Fibroblast of the aortic adventitia (primary cell): ENCODE data around the gene GALNT15. TPM values are rescaled to one million over a fixed set of nuclear protein-coding genes. Genes with fewer than 3 reads are reported as not detected.

Experiments used
- DNase-seq: peaks from one replicate; pipeline ENCODE4 v3.0.0-alpha.2; 2010; ENCODE audit warnings: low read depth
- H3K4me3 ChIP-seq: 2 replicates; pipeline ENCODE4 v1.5.1; 2011; ENCODE audit warnings: low read depth, mild to moderate bottlenecking, control low read depth, low read length, moderate library complexity
- CTCF ChIP-seq: IDR thresholded peaks from 2 replicates; pipeline ENCODE4 v1.5.1; 2011; ENCODE audit warnings: mild to moderate bottlenecking, low read length, control low read depth, inconsistent platforms; ENCODE audit not compliant: insufficient read depth
- total RNA-seq: library from RNA; depleted of rRNA; stranded (reverse); fragments of >200 nt; gene quantifications from 2 replicates; pipeline ENCODE4 v1.2.3, GENCODE V29; 2012; ENCODE audit warnings: low replicate concordance

GALNT15 gene
- total RNA-seq, 1 donor = 10.9 TPM

GRCh38 chr3:16216373-16216935, 42.0 kb downstream of the GALNT15 start:
- no peak for TF ChIP-seq CTCF
- no peak for DNase-seq
- no peak overlapping the region for H3K4me3 ChIP-seq

- TF ChIP-seq CTCF = no peak
- DNase-seq = no peak
- no peak overlapping the region for H3K4me3 ChIP-seq
Measured at GRCh38 chr3:16219777-16220176, 45.3 kb downstream of the GALNT15 start.

DNA sequence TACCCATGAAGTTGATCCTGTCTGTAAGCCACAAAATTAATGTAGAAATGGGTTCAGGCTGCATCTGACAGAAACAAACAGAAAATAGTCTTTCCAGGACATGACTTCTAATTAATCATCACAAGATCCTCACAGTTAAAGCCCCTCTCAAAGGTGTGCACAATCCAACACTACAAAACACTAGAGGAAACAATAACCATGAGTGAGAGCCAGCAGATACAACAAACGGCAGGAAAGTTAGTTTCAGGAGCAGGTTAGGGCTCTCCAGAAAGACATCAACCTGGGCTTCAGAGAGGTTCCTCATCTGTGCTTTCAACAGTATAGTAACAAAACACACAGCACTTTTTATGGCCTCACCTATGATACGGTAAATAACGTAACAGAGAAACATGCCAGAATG, 47.5 kb downstream of the GALNT15 start:
- DNase-seq = no peak
- TF ChIP-seq CTCF = no peak
- no peak overlapping the region for H3K4me3 ChIP-seq

- no peak overlapping the region for H3K4me3 ChIP-seq
- no peak for DNase-seq
- TF ChIP-seq CTCF = no peak
Measured at GRCh38 chr3:16222547-16222946, 48.1 kb downstream of the GALNT15 start.

DNA sequence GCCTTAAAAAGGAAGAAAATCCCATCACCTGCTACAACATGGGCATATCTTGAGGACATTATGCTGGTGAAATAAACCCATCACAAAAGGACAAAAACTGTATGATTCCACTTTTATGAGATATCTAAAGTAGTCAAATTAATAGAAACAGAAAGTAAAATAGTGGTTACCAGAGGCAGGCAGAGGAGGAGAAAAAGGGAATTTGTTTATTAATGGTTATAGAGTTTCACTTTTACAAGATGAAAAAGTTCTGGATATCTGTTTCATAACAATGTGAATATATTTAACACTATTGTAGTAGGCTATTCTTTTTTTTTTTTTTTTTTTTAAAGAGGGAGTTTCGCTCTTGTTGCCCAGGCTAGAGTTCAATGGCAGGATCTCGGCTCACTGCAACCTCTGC, 49.8 kb downstream of the GALNT15 start:
- no peak overlapping the region for H3K4me3 ChIP-seq
- no peak for TF ChIP-seq CTCF
- DNase-seq = no peak

DNA sequence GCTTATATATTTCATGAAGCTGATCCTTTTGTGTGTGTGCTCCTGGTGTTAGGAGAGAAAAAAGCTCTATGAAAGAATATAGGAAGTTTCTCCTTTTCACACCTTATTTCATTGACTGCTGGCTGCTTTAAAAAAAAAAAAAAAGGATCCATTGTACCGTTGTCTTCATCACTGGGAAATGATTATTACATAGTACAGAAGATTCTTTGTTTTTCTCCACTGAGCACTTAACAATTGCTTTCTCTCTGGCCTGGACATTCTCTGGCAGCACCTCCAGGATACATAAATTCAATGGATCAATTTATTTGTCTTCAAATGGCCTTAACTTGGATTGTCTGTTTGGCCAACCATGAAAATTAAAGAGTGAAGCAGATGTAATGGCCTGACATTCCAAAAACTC, 53.1 kb downstream of the GALNT15 start:
- TF ChIP-seq CTCF = no peak
- no peak for DNase-seq
- H3K4me3 ChIP-seq = no peak overlapping the region

DNA sequence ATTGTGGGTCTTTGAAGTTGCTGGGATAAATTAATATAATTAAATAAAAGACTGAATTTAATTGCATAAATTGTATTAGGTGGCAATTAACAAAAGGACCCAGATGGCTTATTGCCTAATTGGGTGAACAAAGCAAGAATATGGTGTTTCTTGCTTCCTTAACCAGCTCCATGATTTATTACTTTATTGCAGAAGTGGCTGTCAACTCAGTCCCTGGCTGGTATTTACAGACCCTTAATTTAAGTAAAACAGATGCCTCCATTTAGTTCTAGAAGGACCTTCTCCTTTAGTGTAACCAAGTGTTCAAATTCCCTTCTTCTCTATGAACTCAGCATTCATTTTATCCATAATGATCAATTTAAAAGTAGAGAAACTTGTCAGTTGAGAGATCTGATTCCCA, 55.2 kb downstream of the GALNT15 start:
- H3K4me3 ChIP-seq = no peak overlapping the region
- no peak for DNase-seq
- no peak for TF ChIP-seq CTCF
